SK-N-SH treated with all-trans-retinoic acid at 6 μM for 48 hours (cell line): ENCODE measurements around the gene THBS3.

Source experiments
- ATAC-seq: fragments of 200-7000 bp; cut with Tn5 transposase; 3 replicates; pipeline ENCODE4 v1.9.1; 2020; ENCODE audit warnings: mild to moderate bottlenecking, moderate library complexity
- ARNTL ChIP-seq: fragments of 450-650 bp; formaldehyde crosslinking; IDR thresholded peaks from 2 replicates; pipeline ENCODE4 v1.5.0; 2020; ENCODE audit warnings: low read depth, mild to moderate bottlenecking, moderate library complexity, borderline replicate concordance
- BACH2 ChIP-seq: fragments of 250-450 bp; sonication (Bioruptor Pico); IDR thresholded peaks from 2 replicates; pipeline ENCODE4 v1.9.0; 2021; ENCODE audit warnings: mild to moderate bottlenecking, borderline replicate concordance
- CREB5 ChIP-seq: fragments of 250-450 bp; sonication (Bioruptor Pico); IDR thresholded peaks from 2 replicates; pipeline ENCODE4 v1.5.1; 2020; ENCODE audit warnings: low read depth, mild to moderate bottlenecking, moderate library complexity
- CSDC2 ChIP-seq: fragments of 250-450 bp; sonication (Bioruptor Pico); IDR thresholded peaks from 2 replicates; pipeline ENCODE4 v1.5.0; 2020; ENCODE audit warnings: mild to moderate bottlenecking, moderate library complexity
- CSRNP3 ChIP-seq: fragments of 250-450 bp; sonication (Bioruptor Pico); IDR thresholded peaks from 2 replicates; pipeline ENCODE4 v1.5.1; 2021; ENCODE audit warnings: mild to moderate bottlenecking, moderate library complexity
- ESRRG ChIP-seq: fragments of 250-450 bp; sonication (Bioruptor Pico); IDR thresholded peaks from 2 replicates; pipeline ENCODE4 v1.6.1; 2021; ENCODE audit warnings: mild to moderate bottlenecking
- GLIS3 ChIP-seq: fragments of 250-450 bp; sonication (Bioruptor Pico); IDR thresholded peaks from 2 replicates; pipeline ENCODE4 v1.5.0; 2020; ENCODE audit warnings: mild to moderate bottlenecking, moderate library complexity
- ISL1 ChIP-seq: fragments of 250-450 bp; sonication (Bioruptor Pico); IDR thresholded peaks from 2 replicates; pipeline ENCODE4 v2.1.2; 2022; ENCODE audit warnings: mild to moderate bottlenecking, moderate library complexity
- OSR1 ChIP-seq: fragments of 250-450 bp; sonication (Bioruptor Pico); IDR thresholded peaks from 2 replicates; pipeline ENCODE4 v1.8.0; 2022; ENCODE audit warnings: moderate library complexity, mild to moderate bottlenecking, inconsistent platforms
- PATZ1 ChIP-seq: fragments of 250-450 bp; sonication (Bioruptor Pico); IDR thresholded peaks from 2 replicates; pipeline ENCODE4 v1.8.0; 2020; ENCODE audit warnings: mild to moderate bottlenecking, moderate library complexity, borderline replicate concordance
- POU6F1 ChIP-seq: fragments of 250-450 bp; sonication (Bioruptor Pico); IDR thresholded peaks from 2 replicates; pipeline ENCODE4 v1.8.0; 2021; ENCODE audit warnings: low read depth, mild to moderate bottlenecking, moderate library complexity, borderline replicate concordance
- PPARA ChIP-seq: fragments of 250-450 bp; sonication (Bioruptor Pico); IDR thresholded peaks from 2 replicates; pipeline ENCODE4 v1.5.0; 2020; ENCODE audit warnings: mild to moderate bottlenecking, borderline replicate concordance
- RARB ChIP-seq: fragments of 250-450 bp; sonication (Bioruptor Pico); IDR thresholded peaks from 2 replicates; pipeline ENCODE4 v1.8.0; 2021; ENCODE audit warnings: mild to moderate bottlenecking, moderate library complexity
- SNAI2 ChIP-seq: fragments of 250-450 bp; sonication (Bioruptor Pico); IDR thresholded peaks from 2 replicates; pipeline ENCODE4 v1.5.0; 2020; ENCODE audit warnings: mild to moderate bottlenecking, moderate library complexity
- TCF4 ChIP-seq: fragments of 250-450 bp; sonication (Bioruptor Pico); IDR thresholded peaks from 2 replicates; pipeline ENCODE4 v1.8.0; 2021; ENCODE audit warnings: mild to moderate bottlenecking, moderate library complexity, borderline replicate concordance
- TOX ChIP-seq: fragments of 250-450 bp; sonication (Bioruptor Pico); IDR thresholded peaks from 2 replicates; pipeline ENCODE4 v1.8.0; 2021; ENCODE audit warnings: mild to moderate bottlenecking, moderate library complexity, borderline replicate concordance
- TSHZ2 ChIP-seq: fragments of 250-450 bp; sonication (Bioruptor Pico); IDR thresholded peaks from 2 replicates; pipeline ENCODE4 v1.5.0; 2020; ENCODE audit warnings: mild to moderate bottlenecking, moderate library complexity
- ZC3H10 ChIP-seq: fragments of 250-450 bp; sonication (Bioruptor Pico); IDR thresholded peaks from 2 replicates; pipeline ENCODE4 v1.5.1; 2021; ENCODE audit warnings: mild to moderate bottlenecking, moderate library complexity
- ZFP3 ChIP-seq: fragments of 250-450 bp; sonication (Bioruptor Pico); IDR thresholded peaks from 2 replicates; pipeline ENCODE4 v1.5.0; 2020; ENCODE audit warnings: mild to moderate bottlenecking, moderate library complexity
- ZFP30 ChIP-seq: fragments of 450-650 bp; formaldehyde crosslinking; IDR thresholded peaks from 2 replicates; pipeline ENCODE4 v1.5.0; 2022; ENCODE audit warnings: mild to moderate bottlenecking, moderate library complexity
- ZNF565 ChIP-seq: fragments of 450-650 bp; formaldehyde crosslinking; conservative IDR thresholded peaks from 2 replicates; pipeline ENCODE4 v1.5.0; 2020; ENCODE audit warnings: low read depth, mild to moderate bottlenecking, moderate library complexity
- ZNF70 ChIP-seq: fragments of 450-650 bp; formaldehyde crosslinking; IDR thresholded peaks from 2 replicates; pipeline ENCODE4 v1.5.0; 2020; ENCODE audit warnings: mild to moderate bottlenecking, moderate library complexity
- ZNF8 ChIP-seq: fragments of 450-650 bp; formaldehyde crosslinking; IDR thresholded peaks from 2 replicates; pipeline ENCODE4 v1.5.0; 2020; ENCODE audit warnings: mild to moderate bottlenecking, moderate library complexity

Gene THBS3

GRCh38 chr1:155245163-155245524 is 37.4 kb upstream of the THBS3 start:
- TF ChIP-seq RARB (CRISPR knock-in tag) (no peak), ZNF70 (no peak), GLIS3 (CRISPR knock-in tag) (no peak), ZC3H10 (CRISPR knock-in tag) (no peak), ESRRG (no peak), BACH2 (CRISPR knock-in tag) (no peak), OSR1 (no peak), ISL1 (CRISPR knock-in tag) (no peak), ZFP3 (CRISPR knock-in tag) (no peak), TCF4 (CRISPR knock-in tag) (no peak), SNAI2 (CRISPR knock-in tag) (no peak)
- no peak for ATAC-seq

- TF ChIP-seq ZNF8 (CRISPR knock-in tag) (no peak), SNAI2 (CRISPR knock-in tag) (no peak), TOX (CRISPR knock-in tag) (peak; percentile 40; the same call in 1 of the 2 replicates), ESRRG (no peak), CSRNP3 (CRISPR knock-in tag) (no peak), BACH2 (CRISPR knock-in tag) (no peak), ZC3H10 (CRISPR knock-in tag) (peak; percentile 84), ZNF565 (no peak), ARNTL (CRISPR knock-in tag) (no peak), PPARA (CRISPR knock-in tag) (no peak), CSDC2 (CRISPR knock-in tag) (no peak), CREB5 (CRISPR knock-in tag) (no peak), PATZ1 (no peak; the same call in 1 of the 2 replicates), ISL1 (CRISPR knock-in tag) (no peak), ZFP3 (CRISPR knock-in tag) (no peak), ZNF70 (no peak), GLIS3 (CRISPR knock-in tag) (no peak), ZFP30 (CRISPR knock-in tag) (no peak), OSR1 (no peak), RARB (CRISPR knock-in tag) (peak; percentile 97; the same call in 1 of the 2 replicates), POU6F1 (CRISPR knock-in tag) (peak; percentile 99; the same call in 1 of the 2 replicates), TCF4 (CRISPR knock-in tag) (no peak; the same call in 1 of the 2 replicates), TSHZ2 (peak; percentile 81; the same call in 1 of the 2 replicates)
- ATAC-seq, result peak; percentile 94
Observed at GRCh38 chr1:155244368-155245162, 36.9 kb upstream of the THBS3 start.
